Measurements from ENCODE around the gene NIN. TPM values are rescaled to one million over a fixed set of nuclear protein-coding genes. Genes with fewer than 3 reads are reported as not detected.
"Not testable (repeated sequence)": the region's sequence is repeated elsewhere in the genome, so short reads cannot be mapped to it uniquely, and the experiment has no call there.

NIN gene
- total RNA-seq, 1 donor from 2014 or later = 104 TPM

DNA sequence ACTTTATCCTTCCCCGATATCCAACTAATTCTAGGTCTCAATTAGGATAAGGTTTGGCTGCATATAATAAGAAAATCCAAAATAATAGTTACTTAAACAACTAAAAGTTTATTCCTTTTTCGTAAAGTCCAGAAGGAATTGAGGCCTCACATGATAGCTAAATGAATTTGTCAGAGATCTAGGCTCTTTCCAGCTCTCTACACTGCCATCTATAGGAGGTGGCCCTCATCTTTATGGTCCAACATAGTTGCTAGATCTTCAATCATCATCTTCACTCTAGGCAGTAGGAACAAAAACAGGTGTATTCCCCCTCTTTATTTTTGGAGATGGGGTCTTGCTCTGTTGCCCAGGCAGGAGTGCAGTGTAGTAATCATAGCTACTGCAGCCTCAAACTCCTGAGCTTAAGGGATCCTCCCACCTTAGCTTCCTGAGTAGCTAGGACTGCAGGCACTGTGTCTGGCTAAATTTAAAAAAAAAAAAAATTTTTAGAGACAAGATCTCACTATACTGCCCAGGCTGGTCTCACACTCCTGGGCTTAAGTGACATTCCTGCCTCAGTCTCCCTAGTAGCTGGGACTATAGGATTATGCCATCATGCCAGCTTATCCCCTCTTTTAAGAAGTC, 116.4 kb downstream of the NIN start:
- H3K36me3 Mint-ChIP-seq (ENCODE audit: unreplicated experiment) = no peaks in the 10 kb centered on the region
- H3K27me3 Mint-ChIP-seq (ENCODE audit: unreplicated experiment) = no peaks in the 10 kb centered on the region
- H3K4me3 Mint-ChIP-seq (ENCODE audit: unreplicated experiment) = no peak overlapping the region
- H3K9me3 Mint-ChIP-seq (ENCODE audit: unreplicated experiment) = no peaks in the 10 kb centered on the region
- no peak for TF ChIP-seq CTCF (IDR thresholded peaks at IDR 0.05; ENCODE audit: partially characterized antibody, unreplicated experiment)
- DNase-seq = no peak
- H3K4me1 Mint-ChIP-seq (ENCODE audit: low read depth, unreplicated experiment) = peaks cover 5% of the 10 kb centered on the region
- no peak overlapping the region for H3K27ac Mint-ChIP-seq (ENCODE audit: unreplicated experiment)

GRCh38 chr14:50711043-50711442, 119.9 kb downstream of the NIN start:
- H3K4me1 Mint-ChIP-seq (ENCODE audit: low read depth, unreplicated experiment) = no peaks in the 10 kb centered on the region
- no peaks in the 10 kb centered on the region for H3K9me3 Mint-ChIP-seq (ENCODE audit: unreplicated experiment)
- no peak for TF ChIP-seq CTCF (IDR thresholded peaks at IDR 0.05; ENCODE audit: partially characterized antibody, unreplicated experiment)
- H3K4me3 Mint-ChIP-seq (ENCODE audit: unreplicated experiment) = no peak overlapping the region
- H3K27ac Mint-ChIP-seq (ENCODE audit: unreplicated experiment) = no peak overlapping the region
- H3K36me3 Mint-ChIP-seq (ENCODE audit: unreplicated experiment) = no peaks in the 10 kb centered on the region
- no peak for DNase-seq
- no peaks in the 10 kb centered on the region for H3K27me3 Mint-ChIP-seq (ENCODE audit: unreplicated experiment)

- H3K4me1 Mint-ChIP-seq (ENCODE audit: low read depth, unreplicated experiment) = no peaks in the 10 kb centered on the region
- peaks cover 2% of the 10 kb centered on the region for H3K27me3 Mint-ChIP-seq (ENCODE audit: unreplicated experiment)
- no peak overlapping the region for H3K4me3 Mint-ChIP-seq (ENCODE audit: unreplicated experiment)
- DNase-seq = no peak
- no peak for TF ChIP-seq CTCF (IDR thresholded peaks at IDR 0.05; ENCODE audit: partially characterized antibody, unreplicated experiment)
- peaks cover 4% of the 10 kb centered on the region for H3K9me3 Mint-ChIP-seq (ENCODE audit: unreplicated experiment)
- H3K36me3 Mint-ChIP-seq (ENCODE audit: unreplicated experiment) = no peaks in the 10 kb centered on the region
- no peak overlapping the region for H3K27ac Mint-ChIP-seq (ENCODE audit: unreplicated experiment)
Measured at GRCh38 chr14:50705026-50705593, 125.9 kb downstream of the NIN start.

DNA sequence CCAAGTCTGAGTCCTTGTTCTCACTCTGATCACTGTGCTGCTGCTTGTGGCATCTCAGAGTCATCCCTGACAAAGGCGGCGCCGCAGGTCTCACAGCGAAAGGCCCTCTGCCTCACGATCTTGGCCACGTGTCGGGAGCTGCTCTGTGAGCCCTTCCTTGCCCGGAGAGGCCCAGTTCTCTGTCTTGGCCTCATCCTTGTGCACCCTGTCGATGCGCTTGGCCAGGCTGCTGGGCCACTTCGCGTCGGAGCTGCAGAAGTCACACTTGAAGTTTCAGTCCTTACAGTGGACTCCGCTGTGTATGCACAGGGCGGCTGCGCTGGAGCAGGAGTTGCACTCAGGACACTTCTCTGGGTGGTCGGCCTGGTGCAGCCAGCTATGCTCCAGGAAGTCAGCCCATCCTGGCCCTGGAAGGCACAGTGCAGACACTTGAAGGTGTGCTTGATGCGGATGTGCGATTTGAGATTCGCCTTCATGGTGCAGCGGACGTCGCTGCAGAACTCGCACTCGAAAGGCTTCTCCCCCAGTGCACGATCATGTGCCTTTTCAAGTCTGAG, 126.4 kb downstream of the NIN start:
- no peak for TF ChIP-seq CTCF (IDR thresholded peaks at IDR 0.05; ENCODE audit: partially characterized antibody, unreplicated experiment)
- Mint-ChIP-seq H3K27me3 (ENCODE audit: unreplicated experiment) (peaks cover 2% of the 10 kb centered on the region), H3K36me3 (ENCODE audit: unreplicated experiment) (no peaks in the 10 kb centered on the region), H3K9me3 (ENCODE audit: unreplicated experiment) (peaks cover 5% of the 10 kb centered on the region), H3K4me3 (ENCODE audit: unreplicated experiment) (no peak overlapping the region), H3K4me1 (ENCODE audit: low read depth, unreplicated experiment) (no peaks in the 10 kb centered on the region), H3K27ac (ENCODE audit: unreplicated experiment) (no peak overlapping the region)
- no peak for DNase-seq

GRCh38 chr14:50697659-50698290, 133.2 kb downstream of the NIN start:
- H3K4me1 Mint-ChIP-seq (ENCODE audit: low read depth, unreplicated experiment) = no peaks in the 10 kb centered on the region
- DNase-seq = no peak

GRCh38 chr14:50694260-50694659, 136.7 kb downstream of the NIN start:
- H3K9me3 Mint-ChIP-seq (ENCODE audit: unreplicated experiment) = not testable (repeated sequence)

More at GRCh38 chr14:50697659-50698290, 133.2 kb downstream of the NIN start:
- Mint-ChIP-seq H3K27me3 (ENCODE audit: unreplicated experiment) (peaks cover 2% of the 10 kb centered on the region), H3K4me3 (ENCODE audit: unreplicated experiment) (no peak overlapping the region), H3K9me3 (ENCODE audit: unreplicated experiment) (peaks cover 5% of the 10 kb centered on the region), H3K27ac (ENCODE audit: unreplicated experiment) (no peak overlapping the region), H3K36me3 (ENCODE audit: unreplicated experiment) (peaks cover 6% of the 10 kb centered on the region)
- no peak for TF ChIP-seq CTCF (IDR thresholded peaks at IDR 0.05; ENCODE audit: partially characterized antibody, unreplicated experiment)

More at GRCh38 chr14:50694260-50694659, 136.7 kb downstream of the NIN start:
- not testable (repeated sequence) for H3K27ac Mint-ChIP-seq (ENCODE audit: unreplicated experiment); H3K4me3 Mint-ChIP-seq (ENCODE audit: unreplicated experiment); DNase-seq; H3K27me3 Mint-ChIP-seq (ENCODE audit: unreplicated experiment); H3K4me1 Mint-ChIP-seq (ENCODE audit: low read depth, unreplicated experiment); H3K36me3 Mint-ChIP-seq (ENCODE audit: unreplicated experiment)
